ENCODE measurements around the gene USH1C.

DNA sequence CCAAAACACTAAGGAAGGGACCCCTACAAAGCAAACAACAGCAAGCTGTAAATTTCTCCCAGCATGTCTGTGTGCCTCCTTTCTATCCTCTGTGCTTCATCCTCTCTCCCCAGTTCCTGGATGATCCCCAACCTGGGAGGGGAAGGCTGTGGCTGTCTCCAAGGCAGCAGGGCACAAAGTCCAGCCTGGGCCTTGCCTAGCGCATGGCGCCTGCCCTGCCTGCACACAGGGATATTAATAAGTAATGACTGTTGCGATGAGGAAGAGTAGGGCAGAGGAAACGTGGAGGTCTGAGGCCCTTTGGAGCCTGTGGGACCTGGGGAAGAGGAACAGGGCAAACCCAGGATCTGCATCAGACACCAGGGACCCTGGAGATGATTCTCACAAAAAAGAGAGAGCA, 2.0 kb downstream of the USH1C start:
- TF ChIP-seq, protein P1, sequence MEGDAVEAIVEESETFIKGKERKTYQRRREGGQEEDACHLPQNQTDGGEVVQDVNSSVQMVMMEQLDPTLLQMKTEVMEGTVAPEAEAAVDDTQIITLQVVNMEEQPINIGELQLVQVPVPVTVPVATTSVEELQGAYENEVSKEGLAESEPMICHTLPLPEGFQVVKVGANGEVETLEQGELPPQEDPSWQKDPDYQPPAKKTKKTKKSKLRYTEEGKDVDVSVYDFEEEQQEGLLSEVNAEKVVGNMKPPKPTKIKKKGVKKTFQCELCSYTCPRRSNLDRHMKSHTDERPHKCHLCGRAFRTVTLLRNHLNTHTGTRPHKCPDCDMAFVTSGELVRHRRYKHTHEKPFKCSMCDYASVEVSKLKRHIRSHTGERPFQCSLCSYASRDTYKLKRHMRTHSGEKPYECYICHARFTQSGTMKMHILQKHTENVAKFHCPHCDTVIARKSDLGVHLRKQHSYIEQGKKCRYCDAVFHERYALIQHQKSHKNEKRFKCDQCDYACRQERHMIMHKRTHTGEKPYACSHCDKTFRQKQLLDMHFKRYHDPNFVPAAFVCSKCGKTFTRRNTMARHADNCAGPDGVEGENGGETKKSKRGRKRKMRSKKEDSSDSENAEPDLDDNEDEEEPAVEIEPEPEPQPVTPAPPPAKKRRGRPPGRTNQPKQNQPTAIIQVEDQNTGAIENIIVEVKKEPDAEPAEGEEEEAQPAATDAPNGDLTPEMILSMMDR (IDR thresholded peaks at IDR 0.05) = no peak
- TF ChIP-seq ZFX (IDR thresholded peaks at IDR 0.05; ENCODE audit: borderline replicate concordance) = no peak
